ENCODE results near the gene FARSA. TPM values are rescaled to one million over a fixed set of nuclear protein-coding genes. Genes with fewer than 3 reads are reported as not detected.
A peak's percentile ranks its signal among the peaks of the same experiment; 100 is the strongest.

FARSA gene
- total and polyA plus RNA-seq, 2 experiments from 2014 or later, result 33.5 to 79.9 TPM

- no peak overlapping the region for H3K4me3 ChIP-seq
- H3K79me2 ChIP-seq (ENCODE audit: insufficient read depth), result peaks cover 76% of the 10 kb centered on the region
- H3K4me2 ChIP-seq (ENCODE audit: unreplicated experiment), result no peak overlapping the region
- no peaks in the 10 kb centered on the region for H3K9me2 ChIP-seq (ENCODE audit: insufficient read depth)
- 0 out of 2 replicates have a peak, but pooled peaks cover 6% of the 10 kb centered on the region for H4K20me1 ChIP-seq (ENCODE audit: insufficient read depth)
- no peaks in the 10 kb centered on the region for H3K27me3 ChIP-seq (replicated peaks; ENCODE audit: insufficient read depth)
- 83 to 88% methylated on average over 17 to 18 of the region's 18 CpGs for WGBS, 2 experiments (ENCODE audit: low coverage in 1 of 2, low lambda C conversion rate in 2 of 2, missing lambda C conversion rate in 2 of 2)
- in situ Hi-C loops (cut with MboI), result no loop called here
- H3K9ac ChIP-seq, result no peak overlapping the region
- H3K9me3 ChIP-seq (ENCODE audit: low read depth), result no peaks in the 10 kb centered on the region
- peaks cover 32% of the 10 kb centered on the region for H3K4me1 ChIP-seq (ENCODE audit: insufficient read depth)
- H3K27ac ChIP-seq, result peak overlapping the region; percentile 22
- DNase-seq, result no peak
- TF ChIP-seq EZH2 (IDR thresholded peaks at IDR 0.05; ENCODE audit: insufficient read depth, poor library complexity, severe bottlenecking) (no peak), EZH2phosphoT487 (IDR thresholded peaks at IDR 0.05; ENCODE audit: insufficient read depth, low read depth) (no peak)
- peaks cover 47% of the 10 kb centered on the region for H3K36me3 ChIP-seq (ENCODE audit: low read depth)
- H3F3A ChIP-seq (ENCODE audit: insufficient read depth), result peaks cover 57% of the 10 kb centered on the region
- no peak overlapping the region for H2AFZ ChIP-seq
Observed at GRCh38 chr19:12943437-12944044, 10.0 kb upstream of the FARSA start.

DNA sequence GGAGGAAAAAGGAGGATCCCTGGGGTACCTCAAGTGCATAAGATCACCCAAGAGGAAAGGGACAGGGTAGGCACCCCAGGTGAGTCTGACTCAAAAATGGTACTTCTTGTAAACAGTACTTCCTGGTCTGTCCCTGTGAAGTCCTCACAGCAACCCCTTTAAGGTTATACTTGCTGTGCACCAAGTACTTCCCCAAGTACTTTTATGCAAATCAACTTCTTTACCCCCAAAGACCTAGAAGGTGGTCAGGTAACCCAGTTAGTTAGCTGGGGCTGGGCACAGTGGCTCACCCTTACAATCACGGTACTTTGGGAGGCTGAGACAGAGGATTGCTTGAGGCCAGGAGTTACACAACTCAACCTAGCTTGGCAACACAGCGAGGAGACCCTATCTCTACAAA lies 7.4 kb upstream of the FARSA start:
- H3K36me3 ChIP-seq (ENCODE audit: low read depth), result peaks cover 47% of the 10 kb centered on the region
- H3K9me2 ChIP-seq (ENCODE audit: insufficient read depth), result no peaks in the 10 kb centered on the region
- H3K27me3 ChIP-seq (replicated peaks; ENCODE audit: insufficient read depth), result no peaks in the 10 kb centered on the region
- no peak overlapping the region for H2AFZ ChIP-seq
- H4K20me1 ChIP-seq (ENCODE audit: insufficient read depth), result 0 out of 2 replicates have a peak, but pooled peaks cover 6% of the 10 kb centered on the region
- H3K27ac ChIP-seq, result peak overlapping the region; percentile 81; the same call in 1 of the 2 replicates
- TF ChIP-seq EZH2phosphoT487 (IDR thresholded peaks at IDR 0.05; ENCODE audit: insufficient read depth, low read depth) (no peak), EZH2 (IDR thresholded peaks at IDR 0.05; ENCODE audit: insufficient read depth, poor library complexity, severe bottlenecking) (no peak)
- H3F3A ChIP-seq (ENCODE audit: insufficient read depth), result peaks cover 57% of the 10 kb centered on the region
- H3K9me3 ChIP-seq (ENCODE audit: low read depth), result no peaks in the 10 kb centered on the region
- 80 to 87% methylated on average over 2 of the region's 2 CpGs for WGBS, 2 experiments (ENCODE audit: low coverage in 1 of 2, low lambda C conversion rate in 2 of 2, missing lambda C conversion rate in 2 of 2)
- in situ Hi-C loops (cut with MboI), result no loop called here
- H3K9ac ChIP-seq, result peak overlapping the region; percentile 97
- peaks cover 53% of the 10 kb centered on the region for H3K79me2 ChIP-seq (ENCODE audit: insufficient read depth)
- H3K4me1 ChIP-seq (ENCODE audit: insufficient read depth), result peaks cover 19% of the 10 kb centered on the region
- peak overlapping the region; percentile 92 for H3K4me2 ChIP-seq (ENCODE audit: unreplicated experiment)
- no peak for DNase-seq
- peak overlapping the region; percentile 90 for H3K4me3 ChIP-seq

DNA sequence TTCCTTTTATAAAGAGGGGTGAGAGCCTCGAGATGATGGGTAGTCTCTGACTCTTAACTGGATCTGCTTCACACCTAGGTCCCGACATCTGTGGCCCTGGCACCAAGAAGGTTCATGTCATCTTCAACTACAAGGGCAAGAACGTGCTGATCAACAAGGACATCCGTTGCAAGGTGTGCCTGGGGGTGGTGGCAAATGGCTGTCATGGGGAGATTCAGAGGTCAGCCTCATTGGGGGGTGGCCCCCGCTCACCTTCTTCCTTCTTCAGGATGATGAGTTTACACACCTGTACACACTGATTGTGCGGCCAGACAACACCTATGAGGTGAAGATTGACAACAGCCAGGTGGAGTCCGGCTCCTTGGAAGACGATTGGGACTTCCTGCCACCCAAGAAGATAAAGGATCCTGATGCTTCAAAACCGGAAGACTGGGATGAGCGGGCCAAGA lies 6.5 kb upstream of the FARSA start:
- Histone ChIP-seq H3K27me3 (replicated peaks; ENCODE audit: insufficient read depth) (no peaks in the 10 kb centered on the region), H3K4me2 (ENCODE audit: unreplicated experiment) (peak overlapping the region; percentile 92), H4K20me1 (ENCODE audit: insufficient read depth) (0 out of 2 replicates have a peak, but pooled peaks cover 6% of the 10 kb centered on the region), H2AFZ (no peak overlapping the region), H3K4me1 (ENCODE audit: insufficient read depth) (peaks cover 19% of the 10 kb centered on the region), H3K27ac (peak overlapping the region; percentile 81), H3K9me3 (ENCODE audit: low read depth) (no peaks in the 10 kb centered on the region), H3K4me3 (peak overlapping the region; percentile 90), H3K79me2 (ENCODE audit: insufficient read depth) (peaks cover 53% of the 10 kb centered on the region), H3K9me2 (ENCODE audit: insufficient read depth) (no peaks in the 10 kb centered on the region), H3K9ac (peak overlapping the region; percentile 97), H3F3A (ENCODE audit: insufficient read depth) (peaks cover 54% of the 10 kb centered on the region), H3K36me3 (ENCODE audit: low read depth) (peaks cover 44% of the 10 kb centered on the region)
- peak; percentile 12 for DNase-seq
- WGBS, 2 experiments (ENCODE audit: low coverage in 1 of 2, low lambda C conversion rate in 2 of 2, missing lambda C conversion rate in 2 of 2), result 47 to 49% methylated on average over 10 of the region's 10 CpGs
- no peak for TF ChIP-seq EZH2 (IDR thresholded peaks at IDR 0.05; ENCODE audit: insufficient read depth, poor library complexity, severe bottlenecking)
- TF ChIP-seq EZH2phosphoT487 (IDR thresholded peaks at IDR 0.05; ENCODE audit: insufficient read depth, low read depth), result no peak
- in situ Hi-C loops (cut with MboI), result no loop called here

DNA sequence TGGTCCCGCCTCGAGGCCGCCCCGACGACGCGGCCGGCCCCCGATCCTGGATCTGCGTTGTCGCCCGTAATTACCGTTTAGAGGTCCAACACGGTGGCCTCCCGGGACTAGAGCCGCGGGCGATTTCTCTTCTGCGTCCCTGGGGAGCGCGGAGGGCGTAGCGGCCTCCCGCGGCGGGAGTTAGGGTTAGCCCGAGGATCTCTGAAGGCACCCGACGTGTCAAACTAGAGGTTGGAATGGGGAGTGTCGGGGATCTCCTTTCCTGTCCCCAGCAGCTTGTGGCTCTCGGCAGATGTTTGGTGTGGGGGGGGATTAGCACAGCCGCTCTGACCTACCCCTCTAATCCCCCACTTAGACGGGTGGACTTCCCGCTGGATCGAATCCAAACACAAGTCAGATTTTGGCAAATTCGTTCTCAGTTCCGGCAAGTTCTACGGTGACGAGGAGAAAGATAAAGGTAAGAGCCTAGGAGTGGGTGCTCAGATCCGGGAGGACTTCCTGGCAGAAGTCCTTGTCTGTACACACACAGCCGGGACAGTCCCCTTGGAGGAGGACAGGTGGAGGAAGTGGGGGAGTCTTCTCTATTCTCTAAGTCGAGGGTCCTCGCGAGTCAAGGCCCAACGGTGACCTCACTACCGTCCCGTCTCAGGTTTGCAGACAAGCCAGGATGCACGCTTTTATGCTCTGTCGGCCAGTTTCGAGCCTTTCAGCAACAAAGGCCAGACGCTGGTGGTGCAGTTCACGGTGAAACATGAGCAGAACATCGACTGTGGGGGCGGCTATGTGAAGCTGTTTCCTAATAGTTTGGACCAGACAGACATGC lies 5.5 kb upstream of the FARSA start:
- no peaks in the 10 kb centered on the region for H3K27me3 ChIP-seq (replicated peaks; ENCODE audit: insufficient read depth)
- H3K4me2 ChIP-seq (ENCODE audit: unreplicated experiment), result peak overlapping the region; percentile 92
- H4K20me1 ChIP-seq (ENCODE audit: insufficient read depth), result 0 out of 2 replicates have a peak, but pooled peaks cover 6% of the 10 kb centered on the region
- H3K36me3 ChIP-seq (ENCODE audit: low read depth), result peaks cover 35% of the 10 kb centered on the region
- TF ChIP-seq EZH2phosphoT487 (IDR thresholded peaks at IDR 0.05; ENCODE audit: insufficient read depth, low read depth), result no peak
- TF ChIP-seq EZH2 (IDR thresholded peaks at IDR 0.05; ENCODE audit: insufficient read depth, poor library complexity, severe bottlenecking), result no peak
- peak overlapping the region; percentile 90 for H3K4me3 ChIP-seq
- H3F3A ChIP-seq (ENCODE audit: insufficient read depth), result peaks cover 44% of the 10 kb centered on the region
- no peak overlapping the region for H2AFZ ChIP-seq
- H3K27ac ChIP-seq, result peak overlapping the region; percentile 81
- in situ Hi-C loops (cut with MboI), result no loop called here
- peaks cover 17% of the 10 kb centered on the region for H3K4me1 ChIP-seq (ENCODE audit: insufficient read depth)
- DNase-seq, result peak; percentile 90
- peaks cover 53% of the 10 kb centered on the region for H3K79me2 ChIP-seq (ENCODE audit: insufficient read depth)
- H3K9me3 ChIP-seq (ENCODE audit: low read depth), result no peaks in the 10 kb centered on the region
- WGBS, 2 experiments (ENCODE audit: low coverage in 1 of 2, low lambda C conversion rate in 2 of 2, missing lambda C conversion rate in 2 of 2), result 1 to 2% methylated on average over 54 of the region's 54 CpGs
- H3K9ac ChIP-seq, result peak overlapping the region; percentile 97
- H3K9me2 ChIP-seq (ENCODE audit: insufficient read depth), result no peaks in the 10 kb centered on the region

All from GM23248 (cell line).